Lung (tissue), 12 donors: ENCODE results near the gene SAMD8. TPM values are rescaled to one million over a fixed set of nuclear protein-coding genes. Genes with fewer than 3 reads are reported as not detected.

ENCODE experiments used
- ATAC-seq: fragments of 200-7000 bp; cut with Tn5 transposase; one replicate; pipeline ENCODE4 v1.9.1; 2020; ENCODE audit warnings: moderate number of reproducible peaks; ENCODE audit not compliant: insufficient read depth, low FRiP score
- DNase-seq, 3 donors: peaks; one replicate each; pipeline ENCODE4 v3.0.0-alpha.2; 2013 to 2017
- H3K27ac ChIP-seq, 2 donors: one replicate each; pipeline ENCODE4 v1.5.1; 2013; ENCODE audit warnings: mild to moderate bottlenecking in 2 of 2, moderate library complexity in 2 of 2, control low read depth in 1 of 2, inconsistent platforms in 1 of 2, low read depth in 1 of 2, low read length in 1 of 2
- H3K27me3 ChIP-seq, 3 donors: one replicate each; pipeline ENCODE4 v1.5.1; 2013; ENCODE audit warnings: low read length in 2 of 3; ENCODE audit not compliant: control insufficient read depth in 3 of 3, insufficient read depth in 3 of 3
- H3K36me3 ChIP-seq, 4 donors: one replicate each; pipeline ENCODE4 v1.5.1; 2013; ENCODE audit warnings: low read length in 4 of 4, mild to moderate bottlenecking in 1 of 4, moderate library complexity in 1 of 4; ENCODE audit not compliant: control insufficient read depth in 4 of 4, insufficient read depth in 4 of 4
- H3K4me1 ChIP-seq, 5 donors: one replicate each; pipeline ENCODE4 v1.5.1; 2013; ENCODE audit warnings: low read length in 5 of 5, mild to moderate bottlenecking in 2 of 5, moderate library complexity in 1 of 5; ENCODE audit not compliant: control insufficient read depth in 5 of 5, insufficient read depth in 5 of 5
- H3K4me3 ChIP-seq: one replicate; pipeline ENCODE4 v1.5.1; 2013; ENCODE audit warnings: mild to moderate bottlenecking, control low read depth, moderate library complexity
- H3K9ac ChIP-seq, 2 donors: one replicate each; pipeline ENCODE4 v1.5.1; 2013; ENCODE audit warnings: low read length in 2 of 2, control low read depth in 1 of 2; ENCODE audit not compliant: insufficient read depth in 1 of 2
- H3K9me3 ChIP-seq, 4 donors: one replicate each; pipeline ENCODE4 v1.5.1; 2013; ENCODE audit warnings: low read length in 3 of 4, mild to moderate bottlenecking in 1 of 4, moderate library complexity in 1 of 4; ENCODE audit not compliant: control insufficient read depth in 4 of 4, insufficient read depth in 3 of 4
- WGBS, 2 donors: extraction: QIAGEN DNeasy Blood & Tissue Kit; methylation state at CpG; one replicate each; pipeline ENCODE4 v1.1.7; 2013; 5-methylcytosine and 5-hydroxymethylcytosine counted together
- polyA plus RNA-seq, 2 donors: library from polyadenylated mRNA; stranded (reverse); fragments of 200-250 nt; gene quantifications; one replicate each; pipeline ENCODE4 v1.2.1, GENCODE V29; 2013
- total RNA-seq, 2 donors: library from RNA; depleted of rRNA in 1 of 2; stranded (reverse); fragments of >200 nt in 1 of 2; gene quantifications; one replicate each; pipeline ENCODE4 v1.2.1, GENCODE V29; 2014 to 2021
- TF ChIP-seq, protein P1 (sequence below): IDR thresholded peaks from 2 replicates; pipeline ENCODE4 v1.5.1; 2012; ENCODE audit warnings: mild to moderate bottlenecking; ENCODE audit errors: control extremely low read depth, extremely low read depth
- donor health status: control.
- donor health status: control.
- donor health status: Bipolar disorder and iron deficiency.
- donor health status: healthy.
- donor health status: DM: yes; HTN: yes; CAD: no.

The SAMD8 gene
- total and polyA plus RNA-seq, 4 donors = 5.5 to 29.0 (median 11.3) TPM

DNA sequence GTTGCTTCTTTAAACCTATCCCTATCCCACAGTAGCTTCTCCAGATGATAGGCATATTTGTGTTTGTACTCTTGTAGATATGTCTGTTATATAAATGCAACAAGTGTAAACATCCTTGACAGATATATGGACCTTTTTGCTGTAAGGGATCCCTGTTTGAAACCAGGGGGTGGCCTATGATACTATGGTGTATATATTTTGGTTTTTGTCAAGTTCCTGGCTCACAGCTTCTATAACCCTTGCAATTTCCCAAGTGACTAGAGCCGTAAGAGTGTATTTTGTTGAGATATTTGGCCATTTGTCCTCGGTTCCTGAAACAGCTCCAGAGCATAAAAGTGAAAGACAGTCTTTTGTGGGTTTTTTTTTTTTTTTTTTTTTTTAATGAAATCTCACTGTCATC lies 114.6 kb downstream of the SAMD8 start:
- no peaks in the 10 kb centered on the region for H3K9me3 ChIP-seq
- WGBS, 2 donors = 54 to 68% methylated on average over 2 of the region's 2 CpGs
- DNase-seq (peak in 2 of 3 donors; percentile 22 to 28), ATAC-seq (no peak)
- H3K4me1 ChIP-seq = peaks cover 7 to 41% (median 36%) of the 10 kb centered on the region in 5 donors
- H3K9ac ChIP-seq = peak overlapping the region in 1 of 2 donors; percentile 52
- no peak overlapping the region for H3K4me3 ChIP-seq
- H3K36me3 ChIP-seq = peaks cover 23 to 29% (median 25%) of the 10 kb centered on the region in 4 donors
- peak overlapping the region; percentile 75 to 76 for H3K27ac ChIP-seq
- H3K27me3 ChIP-seq = no peaks in the 10 kb centered on the region
- TF ChIP-seq, protein P1, sequence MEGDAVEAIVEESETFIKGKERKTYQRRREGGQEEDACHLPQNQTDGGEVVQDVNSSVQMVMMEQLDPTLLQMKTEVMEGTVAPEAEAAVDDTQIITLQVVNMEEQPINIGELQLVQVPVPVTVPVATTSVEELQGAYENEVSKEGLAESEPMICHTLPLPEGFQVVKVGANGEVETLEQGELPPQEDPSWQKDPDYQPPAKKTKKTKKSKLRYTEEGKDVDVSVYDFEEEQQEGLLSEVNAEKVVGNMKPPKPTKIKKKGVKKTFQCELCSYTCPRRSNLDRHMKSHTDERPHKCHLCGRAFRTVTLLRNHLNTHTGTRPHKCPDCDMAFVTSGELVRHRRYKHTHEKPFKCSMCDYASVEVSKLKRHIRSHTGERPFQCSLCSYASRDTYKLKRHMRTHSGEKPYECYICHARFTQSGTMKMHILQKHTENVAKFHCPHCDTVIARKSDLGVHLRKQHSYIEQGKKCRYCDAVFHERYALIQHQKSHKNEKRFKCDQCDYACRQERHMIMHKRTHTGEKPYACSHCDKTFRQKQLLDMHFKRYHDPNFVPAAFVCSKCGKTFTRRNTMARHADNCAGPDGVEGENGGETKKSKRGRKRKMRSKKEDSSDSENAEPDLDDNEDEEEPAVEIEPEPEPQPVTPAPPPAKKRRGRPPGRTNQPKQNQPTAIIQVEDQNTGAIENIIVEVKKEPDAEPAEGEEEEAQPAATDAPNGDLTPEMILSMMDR = no peak

DNA sequence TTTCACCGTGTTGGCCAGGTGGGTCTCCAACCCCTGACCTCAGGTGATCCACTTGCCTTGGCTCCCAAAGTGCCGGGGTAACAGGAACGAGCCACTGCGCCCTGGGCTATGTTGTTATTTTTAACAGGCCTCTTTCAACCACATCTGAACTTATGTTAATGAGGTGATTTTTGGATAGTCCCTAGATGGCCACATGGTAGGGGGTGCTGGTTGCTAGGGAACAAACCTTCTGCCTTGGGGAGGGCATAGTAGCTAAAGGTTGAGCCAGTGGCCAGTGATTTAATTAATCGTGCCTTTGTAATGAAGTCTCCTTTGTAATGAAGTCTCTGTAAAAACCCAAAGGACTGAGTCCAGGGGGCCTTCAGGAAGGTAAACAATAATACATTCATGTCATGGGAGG lies 115.2 kb downstream of the SAMD8 start:
- TF ChIP-seq, protein P1 = no peak
- Histone ChIP-seq H3K9me3 (no peaks in the 10 kb centered on the region), H3K9ac (peak overlapping the region in 1 of 2 donors; percentile 52), H3K36me3 (peaks cover 22 to 33% (median 27%) of the 10 kb centered on the region in 4 donors), H3K4me1 (peaks cover 7 to 41% (median 36%) of the 10 kb centered on the region in 5 donors), H3K27ac (peak overlapping the region in 1 of 2 donors; percentile 75), H3K27me3 (no peaks in the 10 kb centered on the region), H3K4me3 (no peak overlapping the region)
- DNase-seq (peak in 2 of 3 donors; percentile 25), ATAC-seq (no peak)
- WGBS, 2 donors = 80 to 86% methylated on average over 5 of the region's 5 CpGs

DNA sequence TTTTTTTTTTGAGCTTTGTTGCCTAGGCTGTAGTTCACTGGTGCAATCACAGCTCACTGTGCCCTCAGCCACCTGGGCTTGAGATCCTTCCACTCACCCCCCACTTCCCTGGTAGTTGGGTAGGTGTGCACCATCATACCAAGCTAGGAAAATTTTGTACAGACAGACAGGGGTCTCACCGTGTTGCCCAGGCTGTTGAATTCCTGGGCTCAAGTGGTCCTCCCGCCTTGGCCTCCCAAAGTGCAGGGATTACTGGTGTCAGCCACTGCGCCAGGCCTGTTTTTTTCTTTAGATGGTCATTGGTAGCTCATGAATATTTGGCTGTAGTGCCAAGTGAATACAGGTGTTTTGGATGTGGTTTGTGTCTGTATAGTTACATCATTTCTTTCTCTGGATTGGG lies 116.8 kb downstream of the SAMD8 start:
- Histone ChIP-seq H3K9me3 (no peaks in the 10 kb centered on the region), H3K36me3 (peaks cover 26 to 37% (median 30%) of the 10 kb centered on the region in 4 donors), H3K9ac (no peak overlapping the region), H3K27ac (peak overlapping the region in 1 of 2 donors; percentile 24), H3K4me3 (no peak overlapping the region), H3K27me3 (no peaks in the 10 kb centered on the region), H3K4me1 (peaks cover 7 to 39% (median 34%) of the 10 kb centered on the region in 5 donors)
- DNase-seq = no peak
- ATAC-seq = no peak
- TF ChIP-seq, protein P1 = no peak
- WGBS, 2 donors = 92 to 99% methylated on average over 3 of the region's 3 CpGs

DNA sequence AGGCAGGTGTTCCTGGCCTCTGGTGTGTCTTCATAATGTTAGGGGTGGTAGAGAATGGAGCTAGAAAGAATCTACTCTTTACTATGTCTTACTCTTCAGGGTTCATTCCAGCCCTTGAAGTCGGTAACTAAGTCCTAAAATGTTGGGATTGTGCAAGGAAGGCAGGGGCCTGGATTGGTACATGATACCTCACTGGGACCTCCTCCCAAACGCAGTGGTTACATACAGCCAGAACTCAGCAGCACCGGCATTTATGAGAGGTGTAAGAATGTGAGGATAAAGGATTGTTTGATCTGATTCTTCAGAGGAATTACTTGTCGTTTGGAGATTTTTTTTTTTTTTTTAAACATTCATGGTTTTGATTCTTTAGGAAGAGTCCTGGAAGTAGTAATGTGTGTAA lies 117.4 kb downstream of the SAMD8 start:
- DNase-seq (no peak), ATAC-seq (no peak)
- Histone ChIP-seq H3K4me1 (peaks cover 7 to 35% (median 32%) of the 10 kb centered on the region in 5 donors), H3K9ac (no peak overlapping the region), H3K27me3 (no peaks in the 10 kb centered on the region), H3K36me3 (peaks cover 23 to 32% (median 25%) of the 10 kb centered on the region in 4 donors), H3K9me3 (no peaks in the 10 kb centered on the region), H3K27ac (peak overlapping the region in 1 of 2 donors; percentile 67), H3K4me3 (no peak overlapping the region)
- WGBS, 2 donors = 69 to 72% methylated on average over 4 of the region's 4 CpGs
- TF ChIP-seq, protein P1 = no peak
